Measurements from ENCODE around the gene SH3TC2.
A peak's percentile ranks its signal among the peaks of the same experiment; 100 is the strongest.
"Not testable (repeated sequence)": the region's sequence is repeated elsewhere in the genome, so short reads cannot be mapped to it uniquely, and the experiment has no call there.

The SH3TC2 gene

DNA sequence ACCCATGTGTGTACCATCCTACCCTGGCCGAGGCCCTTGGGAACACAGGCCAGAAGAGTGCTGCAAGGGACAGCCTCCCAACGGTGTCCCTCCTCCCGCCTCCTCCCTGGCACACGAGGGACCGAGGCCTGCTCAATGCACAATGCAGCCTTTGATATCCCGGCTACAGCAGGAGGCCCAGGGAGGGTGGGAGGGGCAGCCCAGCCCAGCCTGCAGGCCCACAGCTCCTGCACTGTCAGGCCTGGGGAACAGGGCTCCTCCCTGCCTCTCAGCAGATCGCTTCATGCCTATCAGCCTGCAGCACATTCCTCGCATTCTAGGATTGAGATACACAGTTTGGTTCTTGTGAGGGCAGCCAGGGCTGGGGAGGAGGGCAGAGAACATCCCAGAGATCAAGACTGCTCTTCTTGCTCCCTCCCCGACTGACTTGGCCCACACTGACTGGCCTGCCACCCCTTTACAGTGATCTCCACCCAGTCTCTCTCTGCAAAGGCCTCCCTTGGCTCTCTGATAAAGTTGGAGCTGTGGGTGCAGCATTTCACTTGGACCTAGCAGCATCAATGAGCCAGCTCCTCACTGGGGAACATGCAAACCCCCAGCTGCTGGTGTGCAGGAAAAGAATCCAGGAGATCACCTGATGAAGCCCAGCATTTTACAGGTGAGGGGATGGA lies at the start of gene SH3TC2:
TSS of gene SH3TC2 (minus strand) at position 46 of the 671 bp plus-strand sequence. CDS start at position 6, 40 bp downstream.
- DNase-seq (ENCODE audit: low spot score) = peak; percentile 82

GRCh38 chr5:149110406-149110805 lies 47.5 kb upstream of the SH3TC2 start:
- DNase-seq (ENCODE audit: low spot score) = no peak

DNA sequence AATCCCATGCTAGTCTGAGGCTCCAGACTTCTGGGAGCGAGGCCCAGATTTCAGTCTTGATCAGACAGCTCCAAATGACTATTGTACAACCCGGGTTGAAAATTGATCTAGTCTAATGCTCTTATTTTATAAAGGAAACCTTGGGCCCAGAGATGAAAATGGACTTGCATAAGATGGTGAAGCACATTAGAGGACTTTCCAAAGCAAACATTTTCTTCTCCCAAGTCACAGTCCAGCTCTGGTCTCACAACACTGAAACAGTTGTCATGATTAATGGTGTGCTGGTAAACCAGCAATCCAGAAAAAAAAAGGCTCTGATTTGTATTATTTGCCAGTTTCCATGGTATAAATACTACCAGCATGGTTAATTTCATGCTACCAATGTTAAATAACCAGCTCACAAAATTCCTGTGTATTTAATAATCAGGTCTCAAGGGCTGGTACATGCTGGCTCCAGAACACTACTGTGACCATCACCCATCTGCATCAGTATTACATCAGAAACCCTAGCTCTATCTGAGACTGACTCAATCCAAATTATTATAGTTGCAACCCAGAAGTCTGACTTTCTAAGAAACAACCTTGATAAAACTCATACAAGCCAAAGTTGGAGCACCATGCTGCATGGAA lies 45.9 kb upstream of the SH3TC2 start:
- DNase-seq (ENCODE audit: low spot score) = peak; percentile 26

DNA sequence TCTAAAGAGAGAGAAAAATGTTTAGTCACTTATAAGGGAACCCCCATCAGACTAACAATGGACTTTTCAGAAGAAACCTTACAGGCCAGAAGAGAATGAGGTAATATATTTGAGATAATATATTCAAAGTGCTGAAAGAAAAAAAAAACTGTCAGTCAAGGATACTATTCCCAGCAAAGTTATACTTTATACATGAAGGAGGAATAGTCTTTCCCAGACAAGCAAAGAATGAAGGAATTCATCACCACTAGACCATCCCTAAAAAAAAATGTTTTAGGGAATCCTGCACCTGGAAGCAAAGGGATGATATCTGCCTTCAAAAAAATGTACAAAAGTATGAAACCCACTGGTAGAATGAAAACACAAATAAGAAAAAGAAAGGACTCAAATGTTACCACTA lies 37.5 kb upstream of the SH3TC2 start:
- no peak for DNase-seq (ENCODE audit: low spot score)

DNA sequence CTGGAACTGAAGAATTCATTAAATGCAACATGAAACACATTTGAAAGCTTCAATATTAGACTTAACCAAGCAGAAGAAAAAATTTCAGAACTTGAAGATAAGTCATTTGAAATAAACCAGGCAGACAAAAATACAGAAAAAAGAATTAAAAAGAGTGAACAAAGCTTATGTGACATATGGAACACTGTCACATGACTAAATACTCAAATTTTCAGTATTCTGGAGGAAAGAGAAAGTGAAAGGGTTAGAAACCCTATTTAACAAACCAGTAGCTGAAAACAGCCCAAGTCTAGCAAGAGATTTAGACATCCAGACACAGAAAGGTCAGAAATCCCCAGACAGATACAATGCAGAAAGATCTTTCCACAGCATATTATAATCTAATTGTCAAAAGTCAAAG lies 37.1 kb upstream of the SH3TC2 start:
- DNase-seq (ENCODE audit: low spot score) = no peak

DNA sequence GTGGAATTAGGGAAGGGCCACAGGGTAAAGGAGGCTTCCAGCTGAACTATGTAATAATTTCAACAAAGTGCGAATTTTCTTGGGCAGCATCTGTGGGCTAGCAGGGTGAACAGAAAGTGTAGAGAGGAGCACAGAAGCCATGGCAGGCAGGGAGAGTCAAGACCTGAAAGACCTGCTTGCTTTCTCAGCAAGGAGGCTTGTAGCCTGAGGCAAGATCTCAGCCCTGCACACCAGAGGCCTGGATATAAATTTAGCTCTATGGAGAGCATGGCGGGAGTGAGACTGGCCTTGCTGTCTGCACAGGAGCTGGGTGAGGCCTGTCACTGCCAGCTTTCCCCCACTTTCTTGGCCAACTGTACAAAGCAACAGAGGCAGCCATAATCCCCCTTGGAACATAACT lies 32.1 kb upstream of the SH3TC2 start:
- no peak for DNase-seq (ENCODE audit: low spot score)

- DNase-seq (ENCODE audit: low spot score) = no peak
Measured at GRCh38 chr5:149093625-149094024, 30.8 kb upstream of the SH3TC2 start.

DNA sequence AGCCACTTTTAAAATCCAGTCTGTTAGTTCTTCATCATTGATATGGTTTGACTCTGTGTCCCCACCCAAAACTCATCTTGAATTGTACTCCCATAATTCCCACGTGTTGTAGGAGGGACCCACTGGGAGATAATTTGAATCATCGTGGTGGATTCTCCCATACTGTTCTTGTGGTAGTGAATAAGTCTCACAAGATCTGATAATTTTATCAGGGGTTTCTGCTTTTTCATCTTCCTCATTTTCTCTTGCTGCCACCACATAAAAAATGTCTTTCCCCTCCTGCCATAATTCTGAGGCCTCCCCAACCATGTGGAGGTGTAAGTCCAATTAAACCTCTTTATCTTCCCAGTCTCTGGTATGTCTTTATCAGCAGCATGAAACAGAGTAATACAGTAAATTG lies 26.9 kb upstream of the SH3TC2 start:
- DNase-seq (ENCODE audit: low spot score) = no peak

- DNase-seq (ENCODE audit: low spot score) = no peak
Measured at GRCh38 chr5:149088686-149089085, 25.8 kb upstream of the SH3TC2 start.

GRCh38 chr5:149083846-149084245 lies 21.0 kb upstream of the SH3TC2 start:
- no peak for DNase-seq (ENCODE audit: low spot score)

DNA sequence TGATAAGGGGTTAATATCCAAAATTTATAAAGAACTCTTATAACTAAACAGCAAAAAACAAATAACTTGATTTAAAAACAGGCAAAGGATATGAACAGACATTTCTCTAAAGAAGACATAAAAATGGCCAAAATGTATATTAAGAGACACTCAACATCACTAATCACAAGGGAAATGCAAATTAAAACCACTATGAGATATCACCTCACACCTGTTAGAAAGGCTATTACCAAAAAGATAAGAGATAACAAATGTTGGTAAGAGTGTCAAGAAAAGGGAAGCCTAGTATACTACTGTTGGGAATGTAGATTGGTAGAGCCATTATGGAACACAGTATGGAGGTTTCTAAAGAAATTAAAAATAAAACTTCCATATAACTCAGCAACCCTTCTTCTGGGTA lies 19.4 kb upstream of the SH3TC2 start:
- DNase-seq (ENCODE audit: low spot score) = no peak

- DNase-seq (ENCODE audit: low spot score) = no peak
Measured at GRCh38 chr5:149080294-149080693, 17.4 kb upstream of the SH3TC2 start.

DNA sequence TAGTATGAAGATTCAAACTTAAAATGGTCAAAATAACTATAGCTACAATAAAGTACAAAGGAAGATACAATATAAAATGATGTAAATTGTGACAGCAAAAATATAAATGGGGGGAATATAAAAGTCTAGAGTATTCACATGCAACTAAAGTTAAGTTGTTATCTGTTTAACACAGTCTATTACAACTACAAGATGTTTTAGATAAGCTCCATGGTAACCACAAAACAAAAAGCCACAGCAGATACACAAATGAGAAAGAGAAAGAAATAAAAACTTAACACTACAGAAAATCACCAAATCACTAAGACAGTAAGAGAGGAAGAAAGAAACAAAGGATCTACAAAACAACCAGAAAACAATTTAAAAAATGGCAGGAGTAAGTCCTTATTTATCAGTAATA lies 17.0 kb upstream of the SH3TC2 start:
- DNase-seq (ENCODE audit: low spot score) = no peak

DNA sequence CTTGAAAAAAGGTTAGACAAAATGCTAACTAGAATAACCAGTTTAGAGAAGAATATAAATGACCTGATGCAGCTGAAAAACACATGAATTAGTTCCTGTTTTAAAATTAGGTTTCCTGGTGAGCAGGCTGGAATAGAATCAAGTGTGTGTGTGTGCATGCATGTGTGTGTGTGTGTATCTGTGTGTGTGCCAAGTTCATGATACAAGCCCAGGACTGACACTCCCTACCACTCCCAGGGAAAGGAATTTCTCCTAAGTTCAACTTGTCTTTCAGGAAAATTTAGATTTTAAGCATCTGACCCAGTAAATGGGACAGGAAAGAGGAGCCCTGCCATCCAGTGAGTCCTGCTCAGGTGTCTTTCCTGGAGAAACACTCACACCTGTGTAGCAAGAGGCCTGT lies 11.2 kb upstream of the SH3TC2 start:
- not testable (repeated sequence) for DNase-seq (ENCODE audit: low spot score)

DNA sequence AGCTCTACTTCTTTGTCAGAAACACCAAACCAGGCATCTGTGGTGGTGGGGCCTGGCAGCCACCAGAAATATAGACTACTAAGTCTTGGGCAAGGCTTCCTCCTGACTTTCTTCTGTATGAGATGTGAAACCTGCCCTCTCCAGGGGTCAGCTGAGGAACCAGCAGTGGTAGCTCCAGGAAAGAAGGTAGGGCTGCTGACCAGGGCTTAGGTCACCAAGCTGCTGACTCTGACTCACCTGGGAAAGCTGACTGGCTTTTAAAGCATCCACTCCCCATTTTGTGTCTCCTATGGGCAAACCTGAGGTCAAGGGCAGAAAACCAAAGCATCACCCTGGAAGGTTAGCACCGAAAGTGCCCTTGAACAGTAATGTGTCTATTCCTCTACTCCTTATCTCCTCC lies 10.4 kb upstream of the SH3TC2 start:
- no peak for DNase-seq (ENCODE audit: low spot score)

DNA sequence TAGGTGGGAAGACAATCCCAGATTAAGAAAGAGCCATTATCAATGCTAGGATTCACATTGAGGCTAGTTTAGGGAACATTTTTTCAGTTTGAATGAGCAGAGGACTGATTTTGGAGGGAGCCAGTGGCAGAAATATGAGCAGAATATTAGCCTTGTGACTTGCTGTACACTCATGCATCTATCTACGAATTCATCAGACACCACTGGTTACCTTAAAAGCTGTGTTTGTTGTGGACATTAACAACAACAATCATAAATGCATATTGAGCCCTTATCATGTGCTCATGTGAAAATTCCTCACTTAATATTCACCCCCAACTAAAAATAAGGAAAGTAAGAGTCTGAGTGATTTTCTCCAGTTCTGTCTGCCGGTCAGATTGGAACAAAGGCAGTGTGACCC lies 9.9 kb upstream of the SH3TC2 start:
- no peak for DNase-seq (ENCODE audit: low spot score)

- DNase-seq (ENCODE audit: low spot score) = no peak
Measured at GRCh38 chr5:149072376-149072775, 9.5 kb upstream of the SH3TC2 start.

DNA sequence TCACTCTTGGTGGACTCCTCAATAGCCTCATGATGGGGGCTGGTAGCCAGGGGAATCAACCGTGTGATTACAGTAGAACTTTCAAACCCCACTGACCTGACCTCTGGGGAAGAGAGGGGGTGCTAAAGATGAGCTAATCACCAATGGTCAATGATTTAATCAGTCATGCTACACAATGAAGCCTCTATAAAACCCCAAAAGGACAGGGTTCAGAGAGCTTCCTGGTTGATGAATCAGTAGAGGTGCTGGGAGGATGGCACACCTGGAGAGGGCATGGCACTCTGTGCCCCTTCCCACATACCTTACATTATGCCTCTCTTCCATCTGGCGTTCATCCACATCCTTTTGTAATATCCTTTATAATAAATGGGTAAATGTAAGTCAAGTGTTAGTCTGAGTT lies 8.9 kb upstream of the SH3TC2 start:
- no peak for DNase-seq (ENCODE audit: low spot score)

DNA sequence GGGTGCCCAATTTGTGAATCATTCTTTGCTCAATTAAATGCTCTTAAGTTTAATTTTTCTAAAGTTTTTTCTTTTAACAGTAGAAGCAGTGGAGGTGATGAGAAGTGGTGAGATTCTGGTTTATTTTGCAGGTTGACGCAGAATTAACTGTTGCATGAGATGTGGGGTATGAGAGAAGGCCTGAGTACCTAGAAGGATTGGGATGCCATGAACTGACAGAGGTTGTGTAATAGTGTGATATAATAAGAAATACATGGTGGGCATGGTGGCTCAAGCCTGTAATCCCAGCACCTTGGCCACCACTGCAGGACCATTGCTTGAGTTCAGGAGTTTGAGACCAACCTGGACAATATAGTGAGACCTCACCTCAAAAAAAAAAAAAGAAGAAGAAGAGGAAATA lies 8.4 kb upstream of the SH3TC2 start:
- no peak for DNase-seq (ENCODE audit: low spot score)

DNA sequence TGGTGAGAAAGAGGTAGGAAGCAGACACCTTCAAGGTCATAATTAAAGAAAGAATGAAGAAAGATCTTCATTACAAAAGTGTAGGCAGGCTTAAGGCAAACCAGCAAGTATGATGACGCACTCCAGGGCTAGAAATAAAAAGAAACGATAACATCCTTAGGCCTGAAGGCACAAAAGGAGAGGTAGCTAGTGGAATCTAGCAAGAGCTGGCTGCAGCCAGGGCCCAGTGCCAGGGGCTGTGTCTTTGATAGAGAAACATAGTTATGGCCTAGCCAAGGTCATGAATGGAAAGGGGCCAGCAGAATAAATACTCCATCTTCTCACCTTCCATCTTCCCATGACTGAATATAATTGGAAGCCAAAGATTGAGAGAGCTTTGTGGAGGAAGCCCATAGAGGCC lies 6.8 kb upstream of the SH3TC2 start:
- DNase-seq (ENCODE audit: low spot score) = no peak

DNA sequence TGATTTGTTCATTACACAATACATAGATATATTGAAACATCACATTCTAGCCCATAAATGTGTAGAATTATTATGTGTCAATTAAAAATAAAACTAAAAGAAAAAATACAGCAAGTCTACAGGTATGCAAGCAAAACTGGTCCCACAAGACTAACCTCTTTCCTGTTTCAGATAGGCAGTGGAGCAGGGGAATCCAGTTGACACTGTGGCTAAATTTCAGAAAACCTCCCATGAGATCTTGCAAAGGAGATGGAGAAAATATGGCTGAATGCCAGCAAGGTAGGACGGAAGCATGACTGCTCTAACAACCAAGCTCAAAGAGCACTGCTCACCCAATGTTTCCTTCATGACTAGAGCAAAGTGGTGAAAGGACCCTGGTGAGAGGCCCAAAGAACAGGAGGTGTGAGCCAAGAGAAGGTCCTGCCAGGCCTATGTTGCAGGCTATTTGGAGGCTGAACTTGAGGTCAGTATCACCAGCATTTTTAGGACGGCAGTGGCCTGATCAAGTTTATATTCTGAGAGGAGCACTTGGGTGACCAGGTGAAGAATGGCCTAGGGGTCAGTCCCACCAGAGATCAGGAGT lies 1.1 kb upstream of the SH3TC2 start:
- DNase-seq (ENCODE audit: low spot score) = no peak

DNA sequence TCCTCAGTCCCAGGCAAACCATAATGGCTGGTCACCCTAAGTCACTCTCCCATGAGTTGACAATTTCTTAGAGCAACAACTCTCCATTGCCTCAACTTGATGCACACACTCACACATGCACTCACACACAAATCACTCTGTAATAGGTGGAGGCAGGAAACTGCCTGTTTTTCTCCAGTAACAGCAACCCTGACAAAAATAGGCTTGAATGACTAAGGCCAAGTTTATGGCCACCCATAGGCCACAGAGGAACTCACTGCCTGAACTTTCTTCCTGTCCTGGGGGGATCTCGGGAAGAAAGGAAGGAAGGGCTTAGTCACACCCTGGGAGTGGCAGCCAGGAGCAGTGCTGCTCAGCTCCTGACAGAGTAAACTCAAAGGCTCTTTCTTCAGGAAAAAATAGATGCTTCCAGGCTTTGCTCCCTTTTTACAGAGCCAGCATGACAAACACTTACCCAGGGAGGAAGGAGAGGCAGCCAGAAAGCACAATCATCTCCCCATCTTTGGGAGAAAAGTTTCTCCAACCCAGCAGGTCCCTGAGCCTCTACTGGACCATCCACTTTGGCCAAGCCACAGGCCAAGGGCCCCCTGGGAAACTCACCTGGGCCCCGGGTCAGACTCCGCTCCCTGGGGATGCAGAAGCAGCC lies 368 bp downstream of the SH3TC2 start:
- peak; percentile 79 for DNase-seq (ENCODE audit: low spot score)

- DNase-seq (ENCODE audit: low spot score) = no peak
Measured at GRCh38 chr5:149061341-149061740, 1.5 kb downstream of the SH3TC2 start.
